Stomach (tissue), 4 donors: ENCODE measurements around the gene MPST.

ENCODE experiments used
- EP300 ChIP-seq: sonication (generic); formaldehyde crosslinking; IDR thresholded peaks from one replicate; pipeline ENCODE4 v1.6.1; 2017; ENCODE audit warnings: antibody characterized with exemption
- POLR2A ChIP-seq, 4 donors: fragments of 450-650 bp; IDR thresholded peaks; one replicate each; pipeline ENCODE4 v1.6.1; 2016; ENCODE audit warnings: antibody characterized with exemption in 4 of 4, control low read depth in 2 of 4, mild to moderate bottlenecking in 1 of 4, moderate library complexity in 1 of 4
- POLR2AphosphoS5 ChIP-seq, 3 donors: sonication (generic); formaldehyde crosslinking; IDR thresholded peaks; one replicate each; pipeline ENCODE4 v1.6.1; 2016; ENCODE audit warnings: antibody characterized with exemption in 3 of 3
- TF ChIP-seq, protein P1 (sequence below), 7 experiments: fragments of 450-650 bp in 4 of 7; fragments of 200-600 bp in 3 of 7; sonication (generic) in 3 of 7; IDR thresholded peaks; one replicate each; pipeline ENCODE4 v1.5.1; 2016 to 2019; ENCODE audit warnings: antibody characterized with exemption in 7 of 7, control low read depth in 2 of 7, mild to moderate bottlenecking in 1 of 7

DNA sequence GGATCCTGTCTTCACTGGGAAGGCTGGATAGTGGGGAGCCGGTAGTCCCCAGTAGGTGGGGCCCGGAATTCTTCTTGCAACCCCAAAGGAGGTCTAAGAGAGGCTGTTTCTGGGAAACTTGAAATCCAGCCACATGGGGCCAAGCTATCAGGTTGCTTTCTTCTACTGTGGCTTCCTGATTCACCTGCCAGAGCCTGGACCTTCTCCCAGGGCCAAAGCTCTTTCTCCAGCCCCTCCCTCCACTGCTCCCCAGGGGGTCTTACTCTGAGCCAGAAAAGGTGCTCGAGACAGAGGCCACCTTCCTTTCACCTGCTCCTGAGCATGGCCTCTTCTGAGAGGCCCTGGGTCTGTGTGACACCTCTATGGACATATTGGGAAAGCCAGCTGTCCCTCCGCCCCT lies 9.4 kb upstream of the MPST start:
- TF ChIP-seq, protein P1, sequence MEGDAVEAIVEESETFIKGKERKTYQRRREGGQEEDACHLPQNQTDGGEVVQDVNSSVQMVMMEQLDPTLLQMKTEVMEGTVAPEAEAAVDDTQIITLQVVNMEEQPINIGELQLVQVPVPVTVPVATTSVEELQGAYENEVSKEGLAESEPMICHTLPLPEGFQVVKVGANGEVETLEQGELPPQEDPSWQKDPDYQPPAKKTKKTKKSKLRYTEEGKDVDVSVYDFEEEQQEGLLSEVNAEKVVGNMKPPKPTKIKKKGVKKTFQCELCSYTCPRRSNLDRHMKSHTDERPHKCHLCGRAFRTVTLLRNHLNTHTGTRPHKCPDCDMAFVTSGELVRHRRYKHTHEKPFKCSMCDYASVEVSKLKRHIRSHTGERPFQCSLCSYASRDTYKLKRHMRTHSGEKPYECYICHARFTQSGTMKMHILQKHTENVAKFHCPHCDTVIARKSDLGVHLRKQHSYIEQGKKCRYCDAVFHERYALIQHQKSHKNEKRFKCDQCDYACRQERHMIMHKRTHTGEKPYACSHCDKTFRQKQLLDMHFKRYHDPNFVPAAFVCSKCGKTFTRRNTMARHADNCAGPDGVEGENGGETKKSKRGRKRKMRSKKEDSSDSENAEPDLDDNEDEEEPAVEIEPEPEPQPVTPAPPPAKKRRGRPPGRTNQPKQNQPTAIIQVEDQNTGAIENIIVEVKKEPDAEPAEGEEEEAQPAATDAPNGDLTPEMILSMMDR (IDR thresholded peaks at IDR 0.05) = no peak
- TF ChIP-seq POLR2A (IDR thresholded peaks at IDR 0.05) = no peak
- TF ChIP-seq POLR2AphosphoS5 (IDR thresholded peaks at IDR 0.05) = no peak
- no peak for TF ChIP-seq EP300
